Mammary epithelial cell (primary cell): ENCODE results near the gene RPUSD1.

Source experiments
- EZH2 ChIP-seq: IDR thresholded peaks from 2 replicates; pipeline ENCODE4 v1.6.1; 2012; ENCODE audit warnings: low read length, inconsistent platforms, borderline replicate concordance
- TF ChIP-seq, protein P1 (sequence below), 2 donors: IDR thresholded peaks in 1 of 2; conservative IDR thresholded peaks in 1 of 2; 2 replicates each; pipeline ENCODE4 v1.5.1; 2011 to 2012; ENCODE audit warnings: inconsistent platforms in 2 of 2, low read length in 2 of 2, mild to moderate bottlenecking in 2 of 2, control low read depth in 1 of 2, low read depth in 1 of 2; ENCODE audit not compliant: insufficient read depth in 1 of 2; ENCODE audit errors: extremely low read depth in 1 of 2

DNA sequence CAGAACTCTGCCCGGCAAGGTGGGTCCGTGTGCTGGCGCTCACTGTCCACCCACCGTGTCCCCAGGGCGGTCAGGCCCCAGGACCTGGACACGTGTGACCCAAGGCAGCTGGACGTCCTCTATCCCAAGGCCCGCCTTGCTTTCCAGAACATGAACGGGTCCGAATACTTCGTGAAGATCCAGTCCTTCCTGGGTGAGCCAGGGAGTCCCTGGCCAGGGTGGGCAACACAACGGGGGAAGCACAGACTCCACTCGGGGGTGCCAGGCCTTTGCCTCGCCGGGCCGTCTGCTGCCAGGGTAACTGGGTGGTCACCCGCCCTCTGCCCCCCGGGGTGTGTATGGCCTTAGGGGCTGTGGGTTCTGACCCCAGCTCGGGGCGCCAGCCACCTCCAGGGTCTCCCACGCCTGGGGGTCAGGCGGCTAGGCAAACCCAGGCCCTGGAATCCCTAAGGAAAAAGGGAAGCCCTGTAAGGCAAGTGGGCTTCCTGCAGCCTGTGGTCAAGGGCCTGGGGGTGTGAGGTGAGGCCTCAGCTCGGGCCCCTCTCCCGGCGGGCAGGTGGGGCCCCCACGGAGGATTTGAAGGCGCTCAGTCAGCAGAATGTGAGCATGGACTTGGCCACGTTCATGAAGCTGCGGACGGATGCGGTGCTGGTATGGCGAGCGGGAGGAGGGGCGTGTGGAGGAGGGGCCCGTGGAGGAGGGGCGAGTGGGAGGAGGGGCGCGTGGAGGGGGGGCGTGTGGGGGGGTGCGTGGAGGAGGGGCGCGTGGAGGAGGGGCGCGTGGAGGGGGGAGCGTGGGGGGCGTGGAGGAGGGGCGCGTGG lies 21.2 kb downstream of the RPUSD1 start:
- TF ChIP-seq, protein P1, sequence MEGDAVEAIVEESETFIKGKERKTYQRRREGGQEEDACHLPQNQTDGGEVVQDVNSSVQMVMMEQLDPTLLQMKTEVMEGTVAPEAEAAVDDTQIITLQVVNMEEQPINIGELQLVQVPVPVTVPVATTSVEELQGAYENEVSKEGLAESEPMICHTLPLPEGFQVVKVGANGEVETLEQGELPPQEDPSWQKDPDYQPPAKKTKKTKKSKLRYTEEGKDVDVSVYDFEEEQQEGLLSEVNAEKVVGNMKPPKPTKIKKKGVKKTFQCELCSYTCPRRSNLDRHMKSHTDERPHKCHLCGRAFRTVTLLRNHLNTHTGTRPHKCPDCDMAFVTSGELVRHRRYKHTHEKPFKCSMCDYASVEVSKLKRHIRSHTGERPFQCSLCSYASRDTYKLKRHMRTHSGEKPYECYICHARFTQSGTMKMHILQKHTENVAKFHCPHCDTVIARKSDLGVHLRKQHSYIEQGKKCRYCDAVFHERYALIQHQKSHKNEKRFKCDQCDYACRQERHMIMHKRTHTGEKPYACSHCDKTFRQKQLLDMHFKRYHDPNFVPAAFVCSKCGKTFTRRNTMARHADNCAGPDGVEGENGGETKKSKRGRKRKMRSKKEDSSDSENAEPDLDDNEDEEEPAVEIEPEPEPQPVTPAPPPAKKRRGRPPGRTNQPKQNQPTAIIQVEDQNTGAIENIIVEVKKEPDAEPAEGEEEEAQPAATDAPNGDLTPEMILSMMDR (conservative IDR thresholded peaks at IDR 0.05 in 1 of 2, IDR thresholded peaks at IDR 0.05 in 1 of 2; ENCODE audit: extremely low read depth in 1 of 2, insufficient read depth in 1 of 2, low read depth in 1 of 2, low read length in 2 of 2): no peak
- no peak for TF ChIP-seq EZH2
